Measurements from ENCODE around the gene C9orf85.

DNA sequence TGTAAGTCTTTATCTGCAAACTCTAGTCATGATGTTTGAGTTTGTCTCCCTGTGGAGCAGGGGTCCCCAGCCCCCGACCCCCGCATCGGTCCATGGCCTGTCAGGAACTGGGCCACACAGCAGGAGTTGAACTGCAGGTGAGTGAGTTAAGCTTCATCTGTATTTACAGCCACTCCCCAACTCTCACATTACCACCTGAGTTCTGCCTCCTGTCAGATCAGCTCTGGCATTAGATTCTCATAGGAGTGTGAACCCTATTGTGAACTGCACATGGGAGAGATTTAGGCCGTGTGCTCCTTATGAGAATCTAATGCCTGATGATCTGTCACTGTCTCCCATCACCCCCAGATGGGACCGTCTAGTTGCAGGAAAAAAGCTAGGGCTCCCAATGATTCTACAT is 7.0 kb downstream of the C9orf85 start:
- TF ChIP-seq, protein P1, sequence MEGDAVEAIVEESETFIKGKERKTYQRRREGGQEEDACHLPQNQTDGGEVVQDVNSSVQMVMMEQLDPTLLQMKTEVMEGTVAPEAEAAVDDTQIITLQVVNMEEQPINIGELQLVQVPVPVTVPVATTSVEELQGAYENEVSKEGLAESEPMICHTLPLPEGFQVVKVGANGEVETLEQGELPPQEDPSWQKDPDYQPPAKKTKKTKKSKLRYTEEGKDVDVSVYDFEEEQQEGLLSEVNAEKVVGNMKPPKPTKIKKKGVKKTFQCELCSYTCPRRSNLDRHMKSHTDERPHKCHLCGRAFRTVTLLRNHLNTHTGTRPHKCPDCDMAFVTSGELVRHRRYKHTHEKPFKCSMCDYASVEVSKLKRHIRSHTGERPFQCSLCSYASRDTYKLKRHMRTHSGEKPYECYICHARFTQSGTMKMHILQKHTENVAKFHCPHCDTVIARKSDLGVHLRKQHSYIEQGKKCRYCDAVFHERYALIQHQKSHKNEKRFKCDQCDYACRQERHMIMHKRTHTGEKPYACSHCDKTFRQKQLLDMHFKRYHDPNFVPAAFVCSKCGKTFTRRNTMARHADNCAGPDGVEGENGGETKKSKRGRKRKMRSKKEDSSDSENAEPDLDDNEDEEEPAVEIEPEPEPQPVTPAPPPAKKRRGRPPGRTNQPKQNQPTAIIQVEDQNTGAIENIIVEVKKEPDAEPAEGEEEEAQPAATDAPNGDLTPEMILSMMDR (IDR thresholded peaks at IDR 0.05): no peak
- no peak for TF ChIP-seq POLR2AphosphoS5 (IDR thresholded peaks at IDR 0.05)

Data from stomach (tissue), 4 donors.